Measurements from ENCODE around the gene IPCEF1. TPM values are rescaled to one million over a fixed set of nuclear protein-coding genes. Genes with fewer than 3 reads are reported as not detected.

Gene IPCEF1
- total and polyA plus RNA-seq, 2 of the 8 experiments (the other 6 are each of a cell fraction or from before 2014, with no cell fraction given) = 0.41 to 0.78 TPM

DNA sequence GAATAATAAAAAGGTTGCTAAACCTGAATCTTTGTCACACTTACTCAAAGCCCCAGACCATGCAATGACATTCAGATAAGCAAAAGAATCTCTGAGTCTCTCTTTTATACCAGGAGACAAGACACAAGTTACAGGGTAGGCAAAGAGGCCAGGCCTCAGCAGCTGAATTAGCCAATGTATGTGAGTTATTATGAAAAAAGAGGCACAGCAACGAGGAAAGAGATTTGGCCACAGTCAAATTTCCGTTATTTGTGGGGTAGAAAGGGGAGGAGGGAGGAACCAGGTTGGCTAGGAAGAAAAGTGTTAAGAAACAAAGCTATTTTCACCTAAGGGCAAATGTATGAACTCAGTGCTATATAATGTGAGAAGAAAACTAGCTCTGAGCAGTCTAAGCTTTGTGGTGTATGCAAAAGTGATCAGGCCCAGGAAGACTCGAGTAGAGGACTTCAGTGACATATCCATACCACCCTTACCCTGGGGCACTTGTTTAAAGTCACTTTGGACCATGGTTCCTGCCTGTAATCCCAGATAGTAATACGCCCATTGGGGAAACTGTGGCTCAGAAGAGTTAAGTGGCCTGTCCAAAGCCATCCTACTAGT is 19.1 kb downstream of the IPCEF1 start:
- FAIRE-seq = no peak
- 85% methylated on average over 4 of the region's 4 CpGs; no CpG with 5 or more reads in 1 of the 2 experiments for WGBS, 2 experiments (ENCODE audit: extremely low coverage in 1 of 2, insufficient coverage in 1 of 2, insufficient read length in 1 of 2, insufficient replicate concordance in 2 of 2, low coverage in 1 of 2, low lambda C conversion rate in 2 of 2, missing lambda C conversion rate in 1 of 2)
- Histone ChIP-seq H3K23me2 (ENCODE audit: low read depth, low read length) (no peaks in the 10 kb centered on the region), H3K4ac (replicated peaks; ENCODE audit: insufficient read length, low read depth, low read length) (no peak overlapping the region), H3K18ac (ENCODE audit: extremely low read depth, low read length) (no peak overlapping the region), H3K4me1 (replicated peaks in 1 of 4; ENCODE audit: control insufficient read depth in 3 of 4, insufficient read depth in 4 of 4, low read length in 3 of 4) (peaks cover 0 to 6% (median 0%) of the 10 kb centered on the region in 4 experiments; a peak in 2 of 7 replicates), H2BK5ac (ENCODE audit: low read depth, low read length) (no peak overlapping the region), H2BK12ac (ENCODE audit: low read depth, low read length) (no peak overlapping the region), H2AFZ (ENCODE audit: low read length) (0 out of 2 replicates have a peak overlapping the region, but pooled peaks have one; percentile 21), H4K20me1 (replicated peaks in 1 of 2; ENCODE audit: control insufficient read depth in 1 of 2, insufficient read depth in 2 of 2, low read length in 2 of 2) (no peaks in the 10 kb centered on the region), H3K56ac (replicated peaks; ENCODE audit: insufficient read length, low read depth, low read length) (no peak overlapping the region), H3K9ac (replicated peaks in 1 of 4; ENCODE audit: extremely low read depth in 1 of 4, low read depth in 3 of 4, low read length in 3 of 4) (no peak overlapping the region), H4K91ac (replicated peaks; ENCODE audit: insufficient read length, low read length) (no peak overlapping the region), H3K4me2 (ENCODE audit: insufficient read depth in 1 of 2, low read depth in 2 of 2, low read length in 2 of 2) (no peak overlapping the region), H2BK15ac (ENCODE audit: low read length) (no peak overlapping the region), H3K9me3 (ENCODE audit: insufficient read depth in 2 of 2, low read depth in 1 of 2, low read length in 1 of 2) (no peaks in the 10 kb centered on the region), H2AK5ac (ENCODE audit: low read depth, low read length) (no peak overlapping the region), H2BK20ac (ENCODE audit: low read length) (no peak overlapping the region), H4K8ac (ENCODE audit: extremely low read depth, insufficient read depth, low read length) (no peak overlapping the region), H3K79me2 (ENCODE audit: control insufficient read depth in 1 of 2, insufficient read depth in 2 of 2, low read length in 2 of 2) (no peaks in the 10 kb centered on the region), H3K23ac (ENCODE audit: insufficient read length) (no peak overlapping the region), H3K79me1 (ENCODE audit: low read depth, low read length) (no peaks in the 10 kb centered on the region), H3K36me3 (ENCODE audit: control insufficient read depth in 2 of 4, insufficient read depth in 4 of 4, low read length in 3 of 4) (no peaks in the 10 kb centered on the region), H3K4me3 (ENCODE audit: extremely low read depth in 1 of 4, insufficient read depth in 2 of 4, low read depth in 3 of 4, low read length in 4 of 4) (no peak overlapping the region), H3K14ac (ENCODE audit: insufficient read length) (no peak overlapping the region), H3K27ac (ENCODE audit: low read depth, low read length) (no peak overlapping the region), H3K27me3 (replicated peaks in 1 of 4; ENCODE audit: control insufficient read depth in 3 of 4, extremely low read depth in 1 of 4, insufficient read depth in 3 of 4, low read length in 3 of 4) (peaks cover 0 to 2% (median 0%) of the 10 kb centered on the region in 4 experiments; a peak in 1 of 7 replicates), H2BK120ac (replicated peaks; ENCODE audit: low read depth, low read length) (no peak overlapping the region), H4K5ac (ENCODE audit: insufficient read length, low read depth, low read length) (no peak overlapping the region)
- POLR2A ChIA-PET (ENCODE audit: partially characterized antibody) = no interaction called here
- no peak for DNase-seq (ENCODE audit: low read depth in 1 of 2, low spot score in 2 of 2)
- CTCF ChIA-PET (ENCODE audit: partially characterized antibody) = interaction anchor here (0.6 to 1.3 kb wide), 5 partner anchors 8 to 183 kb away, joined by 3 to 5 read pairs (median 4); no protein-coding TSS in a partner anchor
- TF ChIP-seq SIX5 (IDR thresholded peaks at IDR 0.05; ENCODE audit: low read depth, low read length) (no peak), RFX5 (IDR thresholded peaks at IDR 0.05; ENCODE audit: borderline replicate concordance, low read depth, low read length) (no peak), BACH1 (IDR thresholded peaks at IDR 0.05; ENCODE audit: low read length) (no peak), YY1 (IDR thresholded peaks at IDR 0.05; ENCODE audit: low read depth, low read length) (no peak), EGR1 (IDR thresholded peaks at IDR 0.05; ENCODE audit: borderline replicate concordance, low read depth, low read length) (no peak), TBP (IDR thresholded peaks at IDR 0.05; ENCODE audit: low read depth, low read length) (no peak), FOSL1 (IDR thresholded peaks at IDR 0.05; ENCODE audit: insufficient read depth, low read depth, low read length) (no peak), CEBPB (IDR thresholded peaks at IDR 0.05; ENCODE audit: low read depth, low read length) (no peak), TAF1 (IDR thresholded peaks at IDR 0.05; ENCODE audit: low read depth, low read length) (no peak), HDAC2 (IDR thresholded peaks at IDR 0.05; ENCODE audit: borderline replicate concordance in 1 of 2, low read depth in 2 of 2, low read length in 2 of 2) (no peak)
